Activated T-cell treated with anti-CD3 and anti-CD28 coated beads, Interleukin-2, amount 50 U/mL, for 24 hours (primary cell): ENCODE data around the gene TFE3.

Experiments used
- DNase-seq: peaks from one replicate; pipeline ENCODE4 v3.0.0-alpha.2; 2020
- H3K27ac Mint-ChIP-seq: 2 replicates; pipeline ENCODE4 v1.8.0; 2020; ENCODE audit warnings: mild to moderate bottlenecking, mixed read lengths
- H3K27me3 Mint-ChIP-seq: 2 replicates; pipeline ENCODE4 v1.8.0; 2020; ENCODE audit warnings: mixed read lengths
- H3K36me3 Mint-ChIP-seq: 2 replicates; pipeline ENCODE4 v1.8.0; 2020; ENCODE audit warnings: low read depth, mixed read lengths
- H3K4me1 Mint-ChIP-seq: 2 replicates; pipeline ENCODE4 v1.8.0; 2020; ENCODE audit warnings: low read depth, mixed read lengths
- H3K4me3 Mint-ChIP-seq: 2 replicates; pipeline ENCODE4 v1.8.0; 2020; ENCODE audit warnings: mild to moderate bottlenecking, moderate library complexity, mixed read lengths
- H3K9me3 Mint-ChIP-seq: 2 replicates; pipeline ENCODE4 v1.8.0; 2020; ENCODE audit warnings: mixed read lengths

Gene TFE3

DNA sequence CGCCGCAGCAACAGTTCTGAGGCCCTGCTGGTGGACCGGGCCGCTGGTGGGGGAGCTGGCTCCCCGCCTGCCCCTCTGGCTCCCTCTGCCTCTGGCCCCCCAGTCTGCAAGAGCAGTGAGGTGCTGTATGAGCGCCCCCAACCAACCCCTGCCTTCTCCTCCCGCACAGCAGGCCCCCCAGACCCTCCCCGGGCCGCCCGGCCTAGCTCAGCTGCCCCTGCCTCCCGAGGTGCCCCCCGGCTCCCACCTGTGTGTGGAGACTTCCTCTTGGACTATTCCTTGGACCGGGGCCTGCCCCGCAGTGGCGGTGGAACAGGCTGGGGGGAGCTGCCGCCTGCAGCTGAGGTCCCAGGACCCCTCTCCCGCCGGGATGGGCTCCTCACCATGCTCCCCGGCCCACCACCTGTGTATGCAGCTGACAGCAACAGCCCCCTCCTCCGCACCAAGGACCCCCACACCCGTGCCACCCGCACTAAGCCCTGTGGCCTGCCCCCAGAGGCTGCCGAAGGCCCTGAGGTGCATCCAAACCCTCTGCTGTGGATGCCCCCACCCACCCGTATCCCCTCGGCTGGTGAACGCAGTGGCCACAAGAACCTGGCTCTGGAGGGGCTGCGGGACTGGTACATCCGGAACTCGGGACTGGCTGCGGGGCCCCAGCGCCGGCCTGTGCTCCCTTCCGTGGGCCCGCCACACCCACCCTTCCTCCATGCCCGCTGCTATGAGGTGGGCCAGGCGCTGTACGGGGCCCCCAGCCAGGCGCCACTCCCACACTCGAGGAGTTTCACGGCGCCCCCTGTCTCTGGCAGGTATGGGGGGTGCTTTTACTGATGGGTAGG, 24.3 kb upstream of the TFE3 start:
- Mint-ChIP-seq H3K27me3 (peaks cover 5% of the 10 kb centered on the region), H3K27ac (no peak overlapping the region), H3K4me1 (peaks cover 3% of the 10 kb centered on the region), H3K4me3 (no peak overlapping the region), H3K9me3 (no peaks in the 10 kb centered on the region), H3K36me3 (peaks cover 17% of the 10 kb centered on the region)
- no peak for DNase-seq

- peaks cover 5% of the 10 kb centered on the region for H3K27me3 Mint-ChIP-seq
- H3K9me3 Mint-ChIP-seq = no peaks in the 10 kb centered on the region
- H3K4me1 Mint-ChIP-seq = no peaks in the 10 kb centered on the region
- no peak for DNase-seq
- H3K36me3 Mint-ChIP-seq = peaks cover 13% of the 10 kb centered on the region
- H3K27ac Mint-ChIP-seq = no peak overlapping the region
- H3K4me3 Mint-ChIP-seq = no peak overlapping the region
Observed at GRCh38 chrX:49066690-49067089, 23.5 kb upstream of the TFE3 start.

- DNase-seq = no peak
- H3K9me3 Mint-ChIP-seq = no peaks in the 10 kb centered on the region
- no peak overlapping the region for H3K4me3 Mint-ChIP-seq
- peaks cover 5% of the 10 kb centered on the region for H3K27me3 Mint-ChIP-seq
- H3K4me1 Mint-ChIP-seq = no peaks in the 10 kb centered on the region
- H3K27ac Mint-ChIP-seq = no peak overlapping the region
- H3K36me3 Mint-ChIP-seq = peaks cover 13% of the 10 kb centered on the region
Observed at GRCh38 chrX:49066278-49066677, 23.1 kb upstream of the TFE3 start.

DNA sequence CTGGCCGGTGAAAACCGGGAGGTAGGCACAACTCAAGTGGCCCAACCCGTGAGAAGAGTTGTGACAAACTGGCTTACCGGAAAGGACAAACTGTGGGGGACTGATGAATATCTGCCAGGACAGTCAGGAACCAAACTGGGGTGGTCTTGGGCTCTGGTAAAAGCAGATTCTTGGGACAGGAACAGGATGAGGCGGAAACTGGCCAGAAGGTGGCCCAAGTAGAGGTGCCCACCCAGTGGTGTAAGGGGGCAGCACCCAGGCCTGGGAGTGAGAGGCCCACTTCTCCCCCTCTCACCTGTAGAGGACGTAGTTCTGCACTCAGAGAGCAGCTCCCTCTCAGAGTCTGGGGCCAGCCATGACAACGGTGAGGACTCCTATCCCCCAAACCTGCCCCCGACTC, 21.6 kb upstream of the TFE3 start:
- H3K4me3 Mint-ChIP-seq = no peak overlapping the region

GRCh38 chrX:49064303-49064702, 21.1 kb upstream of the TFE3 start:
- H3K36me3 Mint-ChIP-seq = peaks cover 6% of the 10 kb centered on the region
- no peaks in the 10 kb centered on the region for H3K4me1 Mint-ChIP-seq
- H3K9me3 Mint-ChIP-seq = no peaks in the 10 kb centered on the region
- no peak overlapping the region for H3K4me3 Mint-ChIP-seq
- peaks cover 5% of the 10 kb centered on the region for H3K27me3 Mint-ChIP-seq
- H3K27ac Mint-ChIP-seq = no peak overlapping the region
- DNase-seq = no peak

More for the DNA sequence above, 21.6 kb upstream of the TFE3 start:
- Mint-ChIP-seq H3K27ac (no peak overlapping the region), H3K36me3 (peaks cover 8% of the 10 kb centered on the region), H3K27me3 (peaks cover 5% of the 10 kb centered on the region), H3K9me3 (no peaks in the 10 kb centered on the region), H3K4me1 (no peaks in the 10 kb centered on the region)
- no peak for DNase-seq

GRCh38 chrX:49063715-49064114, 20.6 kb upstream of the TFE3 start:
- peaks cover 5% of the 10 kb centered on the region for H3K27me3 Mint-ChIP-seq
- peaks cover 6% of the 10 kb centered on the region for H3K36me3 Mint-ChIP-seq
- H3K27ac Mint-ChIP-seq = no peak overlapping the region

DNA sequence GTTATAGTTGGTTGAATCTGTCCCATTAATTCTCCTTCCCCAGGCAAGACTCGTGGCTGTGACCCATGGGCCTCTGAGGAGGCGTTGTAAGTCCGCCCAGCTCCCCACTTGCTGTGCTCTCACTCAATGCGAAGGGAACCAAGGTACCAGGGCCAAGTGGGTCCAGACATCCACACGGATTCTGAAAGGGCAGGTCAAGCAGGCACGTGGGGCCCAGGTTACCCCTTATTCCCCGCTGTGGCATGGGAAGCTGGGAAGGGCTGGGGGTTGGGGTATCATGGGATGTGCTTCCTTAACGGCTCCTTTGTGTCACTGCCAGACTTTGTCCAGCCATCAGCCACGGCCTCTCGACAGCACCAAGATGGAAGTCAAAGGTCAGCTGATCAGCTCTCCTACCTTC, 18.8 kb upstream of the TFE3 start:
- Mint-ChIP-seq H3K4me3 (no peak overlapping the region), H3K27ac (no peak overlapping the region), H3K9me3 (no peaks in the 10 kb centered on the region), H3K27me3 (peaks cover 6% of the 10 kb centered on the region), H3K36me3 (peaks cover 4% of the 10 kb centered on the region), H3K4me1 (no peaks in the 10 kb centered on the region)
- no peak for DNase-seq

More at GRCh38 chrX:49063715-49064114, 20.6 kb upstream of the TFE3 start:
- no peaks in the 10 kb centered on the region for H3K4me1 Mint-ChIP-seq
- DNase-seq = no peak
- no peak overlapping the region for H3K4me3 Mint-ChIP-seq
- no peaks in the 10 kb centered on the region for H3K9me3 Mint-ChIP-seq

DNA sequence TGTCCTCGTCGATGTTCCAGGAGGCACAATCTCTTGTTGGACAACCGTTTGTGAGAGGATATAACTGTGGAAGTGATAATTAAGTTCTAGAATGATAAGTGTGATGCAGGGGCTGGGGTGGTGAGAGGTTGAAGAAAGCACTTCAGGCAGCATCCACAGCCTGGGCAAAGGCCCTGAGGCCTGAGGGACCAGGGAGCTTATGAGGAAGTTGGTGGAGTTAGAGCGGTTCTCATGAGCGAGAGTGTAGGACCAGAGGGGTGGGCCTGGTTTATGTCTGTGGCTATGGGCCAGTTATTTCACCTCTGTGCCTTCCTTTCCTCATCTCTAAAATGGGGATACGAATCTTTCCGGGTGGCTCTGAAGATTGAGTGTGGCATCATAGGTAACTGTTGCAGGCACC, 18.3 kb upstream of the TFE3 start:
- Mint-ChIP-seq H3K9me3 (no peaks in the 10 kb centered on the region), H3K4me1 (peaks cover 3% of the 10 kb centered on the region), H3K27ac (no peak overlapping the region), H3K4me3 (no peak overlapping the region), H3K27me3 (peaks cover 6% of the 10 kb centered on the region), H3K36me3 (peaks cover 4% of the 10 kb centered on the region)
- no peak for DNase-seq

DNA sequence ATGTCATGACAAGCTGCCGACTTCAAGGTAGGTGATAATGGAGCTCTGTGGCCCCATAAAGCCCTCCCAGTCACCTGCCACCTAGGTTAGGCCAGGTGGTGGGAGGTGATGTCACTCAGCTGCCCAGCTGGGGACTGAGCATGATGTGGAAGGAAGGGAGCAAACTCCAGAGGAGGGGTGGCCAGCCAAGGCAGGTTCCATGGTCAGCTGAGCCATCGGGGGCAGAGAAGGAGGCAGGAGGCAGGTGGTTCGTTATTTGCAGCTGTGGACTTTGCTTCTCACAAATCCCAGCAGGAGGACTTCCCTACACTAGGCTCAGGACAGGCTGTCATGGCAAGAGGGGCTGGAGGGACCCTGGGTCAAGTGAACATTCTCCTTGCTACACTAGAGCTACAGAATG, 17.8 kb upstream of the TFE3 start:
- Mint-ChIP-seq H3K27ac (no peak overlapping the region), H3K36me3 (peaks cover 4% of the 10 kb centered on the region), H3K9me3 (no peaks in the 10 kb centered on the region), H3K4me3 (no peak overlapping the region), H3K27me3 (peaks cover 9% of the 10 kb centered on the region), H3K4me1 (peaks cover 5% of the 10 kb centered on the region)
- DNase-seq = no peak

- H3K4me3 Mint-ChIP-seq = no peak overlapping the region
- no peaks in the 10 kb centered on the region for H3K9me3 Mint-ChIP-seq
- H3K27me3 Mint-ChIP-seq = peaks cover 16% of the 10 kb centered on the region
- no peak for DNase-seq
- no peak overlapping the region for H3K27ac Mint-ChIP-seq
- peaks cover 16% of the 10 kb centered on the region for H3K4me1 Mint-ChIP-seq
- peaks cover 2% of the 10 kb centered on the region for H3K36me3 Mint-ChIP-seq
Observed at GRCh38 chrX:49059681-49060085, 16.5 kb upstream of the TFE3 start.

DNA sequence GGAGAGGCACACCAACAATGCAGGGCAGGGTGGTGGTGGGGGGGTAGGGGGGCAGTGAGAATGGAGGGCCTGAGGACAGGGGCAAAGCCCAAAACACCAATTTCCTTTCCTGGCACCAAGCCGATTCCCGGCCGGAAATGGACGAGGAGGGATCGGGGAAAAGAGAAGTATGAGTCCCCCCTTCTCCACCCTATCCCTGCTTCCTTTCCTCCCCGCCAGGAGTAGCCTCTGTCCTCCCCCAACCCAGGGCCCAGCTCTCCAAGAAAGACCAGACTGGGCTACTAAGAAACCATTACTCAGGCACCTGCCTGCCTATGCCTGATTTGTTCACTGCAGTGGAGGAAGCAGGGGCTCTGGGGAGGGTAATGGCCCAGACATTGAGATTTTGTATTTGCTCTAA, 16.0 kb upstream of the TFE3 start:
- Mint-ChIP-seq H3K4me1 (peaks cover 21% of the 10 kb centered on the region), H3K27ac (no peak overlapping the region), H3K4me3 (no peak overlapping the region), H3K9me3 (no peaks in the 10 kb centered on the region), H3K27me3 (peaks cover 20% of the 10 kb centered on the region), H3K36me3 (no peaks in the 10 kb centered on the region)
- DNase-seq = no peak

- H3K9me3 Mint-ChIP-seq = no peaks in the 10 kb centered on the region
- H3K4me3 Mint-ChIP-seq = no peak within 1 kb of the TSS
- H3K36me3 Mint-ChIP-seq = no peaks in the 10 kb centered on the region
- peaks cover 25% of the 10 kb centered on the region for H3K4me1 Mint-ChIP-seq
- H3K27ac Mint-ChIP-seq = no peak within 1 kb of the TSS
- DNase-seq = no peak
- H3K27me3 Mint-ChIP-seq = peaks cover 24% of the 10 kb centered on the region
Observed at GRCh38 chrX:49058794-49059193, 15.6 kb upstream of the TFE3 start, which contains the start of gene CCDC120. Gene CCDC120, plus strand, starts transcription at chrX:49058999. Its CDS starts 3,043 bp downstream, at chrX:49062042.

DNA sequence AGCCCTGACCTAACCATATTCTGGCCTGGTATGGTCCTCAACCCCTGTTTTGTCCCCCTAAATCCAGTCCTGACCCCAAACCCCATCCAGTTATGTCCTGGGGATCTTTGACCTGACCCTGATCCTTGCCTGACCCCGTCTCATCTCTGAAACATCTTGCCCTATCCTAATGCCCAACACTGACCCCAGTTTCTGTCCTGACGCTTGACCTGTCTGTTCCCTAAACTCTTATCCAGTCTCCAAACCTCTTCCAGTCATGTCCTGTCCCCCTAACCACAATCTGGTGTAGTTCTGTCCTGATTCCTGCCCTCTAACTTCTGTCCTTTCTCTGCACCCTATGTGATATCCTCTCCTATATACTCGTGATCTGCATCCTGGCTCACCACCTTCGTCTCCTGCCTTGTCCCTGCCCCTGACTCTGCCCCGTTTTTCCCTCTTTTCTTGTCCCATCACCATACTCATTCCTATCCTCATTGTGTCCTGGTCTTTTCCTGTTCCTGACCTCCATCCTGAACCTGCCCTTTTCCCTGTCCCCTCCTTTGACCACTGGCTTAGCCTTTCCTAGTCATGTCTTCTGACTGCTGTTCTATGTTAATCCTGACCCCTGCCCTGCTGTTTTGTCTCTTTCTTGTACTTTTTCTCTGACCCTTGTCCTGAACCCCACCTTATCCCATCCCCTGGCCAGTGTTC, 11.1 kb upstream of the TFE3 start:
- Mint-ChIP-seq H3K4me1 (peaks cover 31% of the 10 kb centered on the region), H3K9me3 (no peaks in the 10 kb centered on the region), H3K36me3 (no peaks in the 10 kb centered on the region), H3K4me3 (peak overlapping the region; percentile 74), H3K27me3 (peaks cover 40% of the 10 kb centered on the region), H3K27ac (peak overlapping the region; percentile 81)
- DNase-seq = no peak

GRCh38 chrX:49053223-49054072, 10.3 kb upstream of the TFE3 start:
- DNase-seq = peak; percentile 72
- Mint-ChIP-seq H3K4me3 (peak overlapping the region; percentile 74), H3K27ac (peak overlapping the region; percentile 81), H3K9me3 (no peaks in the 10 kb centered on the region), H3K27me3 (peaks cover 40% of the 10 kb centered on the region), H3K36me3 (no peaks in the 10 kb centered on the region), H3K4me1 (peaks cover 31% of the 10 kb centered on the region)
